Smooth muscle cell (in vitro differentiated cells): ENCODE measurements around the gene ESF1. TPM values are rescaled to one million over a fixed set of nuclear protein-coding genes. Genes with fewer than 3 reads are reported as not detected.

Experiments used
- DNase-seq: peaks from one replicate; lab custom pipeline; 2025; ENCODE audit not compliant: unreplicated experiment; lab: John Stamatoyannopoulos, UW
- H2AFZ ChIP-seq: fragments of 200-600 bp; sonication (generic); 2 replicates; pipeline ENCODE4 v1.6.0; 2016; ENCODE audit warnings: antibody characterized with exemption, low read depth, mild to moderate bottlenecking
- H3F3A ChIP-seq: fragments of 200-600 bp; sonication (generic); 2 replicates; pipeline ENCODE4 v1.6.0; 2017; ENCODE audit warnings: antibody characterized with exemption, low read depth
- H3K27ac ChIP-seq: fragments of 200-600 bp; sonication (generic); 2 replicates; pipeline ENCODE4 v1.5.1; 2016; ENCODE audit warnings: low read depth, mild to moderate bottlenecking
- H3K27me3 ChIP-seq: fragments of 200-600 bp; sonication (generic); 2 replicates; pipeline ENCODE4 v1.6.1; 2016; ENCODE audit warnings: low read depth, mild to moderate bottlenecking
- H3K36me3 ChIP-seq: fragments of 200-600 bp; sonication (generic); 2 replicates; pipeline ENCODE4 v1.5.1; 2016; ENCODE audit warnings: low read depth
- H3K4me1 ChIP-seq: fragments of 200-600 bp; sonication (generic); 2 replicates; pipeline ENCODE4 v1.5.1; 2016; ENCODE audit warnings: low read depth
- H3K4me2 ChIP-seq: fragments of 200-600 bp; sonication (generic); 2 replicates; pipeline ENCODE4 v1.6.0; 2016; ENCODE audit warnings: mild to moderate bottlenecking
- H3K4me3 ChIP-seq: fragments of 200-600 bp; sonication (generic); 2 replicates; pipeline ENCODE4 v1.5.1; 2016; ENCODE audit warnings: mild to moderate bottlenecking
- H3K79me2 ChIP-seq: fragments of 200-600 bp; sonication (generic); 2 replicates; pipeline ENCODE4 v1.6.0; 2016; ENCODE audit warnings: low read depth, mild to moderate bottlenecking
- H3K9ac ChIP-seq: fragments of 200-600 bp; sonication (generic); 2 replicates; pipeline ENCODE4 v1.6.0; 2016; ENCODE audit warnings: low read depth
- H3K9me3 ChIP-seq: fragments of 200-600 bp; sonication (generic); replicated peaks from 2 replicates; pipeline ENCODE4 v1.5.1; 2016; ENCODE audit warnings: low read depth
- H4K20me1 ChIP-seq: fragments of 200-600 bp; sonication (generic); 2 replicates; pipeline ENCODE4 v1.6.0; 2016; ENCODE audit warnings: low read depth
- CTCF ChIP-seq: fragments of 200-600 bp; sonication (generic); IDR thresholded peaks from 2 replicates; pipeline ENCODE4 v1.5.1; 2017; ENCODE audit warnings: borderline replicate concordance, mild to moderate bottlenecking, antibody characterized with exemption; ENCODE audit not compliant: insufficient read depth, poor library complexity, severe bottlenecking
- WGBS: methylation state at CpG from one replicate; pipeline ENCODE4 v1.1.7; 2016; ENCODE audit warnings: low lambda C conversion rate; 5-methylcytosine and 5-hydroxymethylcytosine counted together
- polyA plus RNA-seq: library from polyadenylated mRNA; unstranded; fragments of >200 nt; fragmentation: Nextera tagmentation; extraction: Ambion mirVana; gene quantifications from 2 replicates; pipeline ENCODE4 v1.2.1, GENCODE V29; 2016
- total RNA-seq: library from RNA; depleted of rRNA; stranded (reverse); fragments of >200 nt; gene quantifications from 2 replicates; pipeline ENCODE4 v1.2.3, GENCODE V29; 2014

The ESF1 gene
- total and polyA plus RNA-seq, 2 experiments from 2014 or later, result 5.6 to 9.3 TPM

GRCh38 chr20:13681248-13682125, 103.2 kb downstream of the ESF1 start:
- Histone ChIP-seq H3K36me3 (no peaks in the 10 kb centered on the region), H3K4me2 (no peak overlapping the region), H3K4me3 (no peak overlapping the region), H3F3A (no peaks in the 10 kb centered on the region), H3K27ac (no peak overlapping the region), H2AFZ (no peak overlapping the region), H4K20me1 (no peaks in the 10 kb centered on the region), H3K79me2 (no peaks in the 10 kb centered on the region), H3K4me1 (no peaks in the 10 kb centered on the region), H3K27me3 (no peaks in the 10 kb centered on the region), H3K9me3 (no peaks in the 10 kb centered on the region), H3K9ac (no peak overlapping the region)
- TF ChIP-seq CTCF, result no peak
- WGBS, result 83% methylated on average over 4 of the region's 4 CpGs
- DNase-seq, result no peak

GRCh38 chr20:13678944-13679343, 105.8 kb downstream of the ESF1 start:
- H4K20me1 ChIP-seq, result no peaks in the 10 kb centered on the region
- H3K9me3 ChIP-seq, result no peaks in the 10 kb centered on the region
- no peaks in the 10 kb centered on the region for H3K79me2 ChIP-seq
- H3K4me3 ChIP-seq, result no peak overlapping the region
- no peak overlapping the region for H3K4me2 ChIP-seq
- H2AFZ ChIP-seq, result no peak overlapping the region
- no peak for TF ChIP-seq CTCF
- H3K27ac ChIP-seq, result no peak overlapping the region
- no peak overlapping the region for H3K9ac ChIP-seq
- DNase-seq, result no peak
- H3K4me1 ChIP-seq, result no peaks in the 10 kb centered on the region
- H3K36me3 ChIP-seq, result no peaks in the 10 kb centered on the region
- 82% methylated on average over 1 of the region's 1 CpG for WGBS
- H3F3A ChIP-seq, result no peaks in the 10 kb centered on the region
- no peaks in the 10 kb centered on the region for H3K27me3 ChIP-seq

GRCh38 chr20:13677241-13677640, 107.5 kb downstream of the ESF1 start:
- no peaks in the 10 kb centered on the region for H3K36me3 ChIP-seq

More at GRCh38 chr20:13677241-13677640, 107.5 kb downstream of the ESF1 start:
- H3K27me3 ChIP-seq, result no peaks in the 10 kb centered on the region
- no peak for DNase-seq
- H3K79me2 ChIP-seq, result no peaks in the 10 kb centered on the region
- WGBS, result 93% methylated on average over 4 of the region's 4 CpGs
- no peak overlapping the region for H3K9ac ChIP-seq
- H3K4me1 ChIP-seq, result no peaks in the 10 kb centered on the region
- no peak overlapping the region for H3K27ac ChIP-seq
- H3K9me3 ChIP-seq, result no peaks in the 10 kb centered on the region
- H2AFZ ChIP-seq, result no peak overlapping the region
- TF ChIP-seq CTCF, result no peak
- no peak overlapping the region for H3K4me3 ChIP-seq
- no peaks in the 10 kb centered on the region for H3F3A ChIP-seq
- H4K20me1 ChIP-seq, result no peaks in the 10 kb centered on the region
- no peak overlapping the region for H3K4me2 ChIP-seq
